SK-N-MC (cell line): ENCODE data around the gene VAMP8.
"Not testable (repeated sequence)": the region's sequence is repeated elsewhere in the genome, so short reads cannot be mapped to it uniquely, and the experiment has no call there.

ENCODE experiments used
- DNase-seq: peaks from one replicate; pipeline ENCODE4 v3.0.0-alpha.2; 2011; ENCODE audit warnings: low read depth, low spot score
- H3K27ac ChIP-seq: fragments of 200-600 bp; sonication (generic); 2 replicates; pipeline ENCODE4 v1.5.1; 2016; ENCODE audit warnings: mixed run types
- H3K36me3 ChIP-seq: fragments of 200-600 bp; sonication (generic); 2 replicates; pipeline ENCODE4 v1.6.1; 2017; ENCODE audit warnings: antibody characterized with exemption, low read length, mixed read lengths; ENCODE audit not compliant: insufficient read depth
- H3K4me3 ChIP-seq: fragments of 200-600 bp; sonication (generic); 2 replicates; pipeline ENCODE4 v1.5.1; 2016
- H3K9ac ChIP-seq: fragments of 200-600 bp; sonication (generic); 2 replicates; pipeline ENCODE4 v1.8.0; 2017; ENCODE audit warnings: mixed run types, mixed read lengths; ENCODE audit not compliant: insufficient read length
- H3K9me3 ChIP-seq: fragments of 200-600 bp; sonication (generic); 2 replicates; pipeline ENCODE4 v1.6.1; 2017; ENCODE audit warnings: low read depth, mild to moderate bottlenecking, antibody characterized with exemption, low read length, moderate library complexity, mixed read lengths
- EZH2 ChIP-seq: fragments of 200-600 bp; sonication (generic); IDR thresholded peaks from one replicate; pipeline ENCODE4 v1.6.1; 2017; ENCODE audit warnings: antibody characterized with exemption
- FOXP2 ChIP-seq: optimal IDR thresholded peaks from 2 replicates; pipeline ENCODE3; 2011; ENCODE audit warnings: mild to moderate bottlenecking, moderate library complexity; ENCODE audit not compliant: insufficient read depth; ENCODE audit errors: extremely low read length, control extremely low read depth
- POLR2AphosphoS5 ChIP-seq: IDR thresholded peaks from 2 replicates; pipeline ENCODE4 v1.6.1; 2012; ENCODE audit warnings: mild to moderate bottlenecking, low read depth, low read length, borderline replicate concordance

The VAMP8 gene

DNA sequence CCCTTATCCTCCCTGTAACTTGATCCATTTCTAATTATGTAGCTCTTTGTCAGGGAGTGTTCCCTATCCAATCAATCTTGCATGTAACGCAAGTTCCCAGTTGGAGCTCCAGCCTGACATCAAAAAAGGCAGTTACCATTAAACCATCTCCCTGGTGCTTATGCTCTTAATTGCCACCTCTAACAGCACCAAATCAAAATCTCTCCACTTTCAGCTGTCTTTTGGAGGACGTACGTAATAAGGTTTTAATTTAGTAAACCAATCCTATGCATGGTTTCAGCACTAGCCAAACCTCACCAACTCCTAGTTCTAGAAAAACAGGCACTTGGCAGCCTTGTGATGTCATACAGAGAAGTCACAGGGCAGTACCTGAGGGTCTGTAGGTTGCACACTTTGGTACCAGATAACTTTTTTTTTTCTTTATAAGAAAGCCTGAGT, 33.1 kb upstream of the VAMP8 start:
- not testable (repeated sequence) for H3K4me3 ChIP-seq, H3K9ac ChIP-seq, H3K9me3 ChIP-seq, DNase-seq
- Histone ChIP-seq H3K27ac (peak overlapping the region; percentile 51; the same call in 1 of the 2 replicates), H3K36me3 (peaks cover 80% of the 10 kb centered on the region)
- TF ChIP-seq POLR2AphosphoS5: 0 out of 2 replicates have a peak, but pooled peaks have one; percentile 24

DNA sequence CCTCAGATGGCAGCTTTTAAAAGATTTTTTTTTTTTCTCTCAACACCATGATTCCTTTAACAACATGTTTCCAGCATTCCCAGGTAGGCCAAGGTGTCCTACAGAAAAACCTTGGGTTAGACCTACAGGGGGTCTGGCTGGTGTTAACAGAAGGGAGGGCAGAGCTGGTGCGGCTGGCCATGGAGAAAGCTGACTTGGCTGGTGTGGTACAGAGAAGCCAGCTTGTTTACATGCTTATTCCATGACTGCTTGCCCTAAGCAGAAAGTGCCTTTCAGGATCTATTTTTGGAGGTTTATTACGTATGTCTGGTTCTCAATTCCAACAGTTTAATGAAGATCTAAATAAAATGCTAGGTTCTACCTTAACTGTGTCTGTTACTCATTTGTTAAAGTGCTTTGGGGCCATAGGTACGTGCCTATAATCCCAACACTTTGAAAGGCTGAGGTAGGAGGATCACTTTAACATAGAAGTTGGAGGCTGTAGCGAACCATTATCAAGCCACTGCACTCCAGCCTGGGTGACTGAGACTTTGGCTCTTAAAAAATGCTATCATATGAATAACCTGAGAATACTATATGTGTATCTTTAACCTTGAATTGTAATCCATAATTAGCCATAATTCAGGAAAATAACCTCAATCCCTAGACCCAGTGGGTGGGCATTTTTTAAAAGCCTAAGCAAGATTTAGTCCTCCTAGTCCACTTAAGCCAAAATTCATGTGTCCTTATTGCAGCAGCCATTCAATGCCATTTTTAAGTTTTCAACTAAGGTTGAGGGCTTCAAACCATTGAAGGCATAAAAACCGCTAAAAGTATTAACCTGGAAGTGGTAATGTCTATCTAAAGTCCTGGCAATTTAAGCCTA, 32.2 kb upstream of the VAMP8 start:
- peaks cover 79% of the 10 kb centered on the region for H3K36me3 ChIP-seq
- not testable (repeated sequence) for H3K9ac ChIP-seq, DNase-seq, H3K4me3 ChIP-seq, H3K9me3 ChIP-seq
- peak overlapping the region; percentile 10 for H3K27ac ChIP-seq

DNA sequence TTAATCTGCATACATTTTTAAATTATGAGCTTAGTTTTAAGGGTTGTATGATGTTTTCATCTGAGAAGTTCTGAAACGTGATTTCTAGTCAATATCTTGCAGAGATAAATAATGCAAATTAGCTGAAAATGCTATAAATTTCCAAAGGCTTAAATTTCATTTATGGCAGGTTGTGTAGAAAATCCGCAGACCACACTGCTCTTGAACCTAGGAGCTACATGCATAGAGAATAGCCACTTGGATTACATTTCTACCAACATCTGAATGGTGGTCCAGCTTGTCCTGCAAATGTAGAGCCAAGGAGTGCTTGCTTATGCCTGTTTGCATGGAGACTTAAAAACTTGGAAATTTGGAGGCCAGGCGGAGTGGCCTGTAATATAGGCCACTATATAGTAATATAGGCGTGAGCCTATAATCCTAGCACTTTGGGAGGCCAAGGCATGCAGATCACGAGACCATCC, 31.6 kb upstream of the VAMP8 start:
- peak overlapping the region; percentile 10; the same call in 1 of the 2 replicates for H3K27ac ChIP-seq
- no peaks in the 10 kb centered on the region for H3K9me3 ChIP-seq
- no peak overlapping the region for H3K9ac ChIP-seq
- no peak for DNase-seq
- TF ChIP-seq EZH2 (no peak), POLR2AphosphoS5 (no peak), FOXP2 (no peak)
- H3K4me3 ChIP-seq: no peak overlapping the region
- H3K36me3 ChIP-seq: peaks cover 79% of the 10 kb centered on the region

DNA sequence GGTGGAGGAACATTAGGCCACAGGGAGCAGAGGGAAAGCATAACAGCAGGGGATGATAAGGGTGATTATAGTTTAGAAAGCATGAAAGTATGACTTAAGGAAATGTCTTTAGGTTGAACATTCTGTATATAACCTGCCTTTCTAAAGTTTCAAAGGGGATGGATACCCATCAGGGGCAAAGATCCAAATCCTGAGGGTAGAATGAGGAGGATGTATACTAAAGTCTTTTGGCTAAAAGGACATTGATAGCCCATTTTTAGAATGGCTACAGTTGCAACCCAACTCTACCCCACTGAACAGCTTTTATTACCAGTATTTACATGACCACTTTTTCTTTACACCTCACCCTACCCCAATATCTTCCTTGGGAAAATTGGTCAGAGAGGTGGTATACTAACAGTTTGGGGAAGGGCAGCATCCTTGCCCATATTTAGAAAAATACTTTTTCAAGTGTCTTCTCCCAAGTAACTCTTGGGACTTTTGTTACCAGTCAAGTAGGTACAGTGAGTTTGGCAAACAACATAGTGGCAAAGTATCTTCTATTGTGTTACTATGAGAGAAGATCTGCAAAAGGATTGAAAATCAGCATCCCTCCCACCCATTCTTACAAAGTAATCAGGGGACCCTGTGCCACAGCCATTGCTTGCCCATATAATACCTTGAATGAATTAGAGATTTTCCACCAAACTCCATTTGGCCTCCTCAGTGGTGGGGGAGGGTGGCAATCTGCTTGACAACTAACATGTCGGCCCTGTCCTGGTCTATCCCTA, 30.1 kb upstream of the VAMP8 start:
- DNase-seq: no peak
- no peak overlapping the region for H3K9ac ChIP-seq
- peak overlapping the region; percentile 78 for H3K27ac ChIP-seq
- H3K9me3 ChIP-seq: no peaks in the 10 kb centered on the region
- H3K36me3 ChIP-seq: peaks cover 77% of the 10 kb centered on the region
- no peak overlapping the region for H3K4me3 ChIP-seq
- TF ChIP-seq EZH2: no peak
- TF ChIP-seq POLR2AphosphoS5: no peak; the same call in none of the 2 replicates
- TF ChIP-seq FOXP2: no peak

DNA sequence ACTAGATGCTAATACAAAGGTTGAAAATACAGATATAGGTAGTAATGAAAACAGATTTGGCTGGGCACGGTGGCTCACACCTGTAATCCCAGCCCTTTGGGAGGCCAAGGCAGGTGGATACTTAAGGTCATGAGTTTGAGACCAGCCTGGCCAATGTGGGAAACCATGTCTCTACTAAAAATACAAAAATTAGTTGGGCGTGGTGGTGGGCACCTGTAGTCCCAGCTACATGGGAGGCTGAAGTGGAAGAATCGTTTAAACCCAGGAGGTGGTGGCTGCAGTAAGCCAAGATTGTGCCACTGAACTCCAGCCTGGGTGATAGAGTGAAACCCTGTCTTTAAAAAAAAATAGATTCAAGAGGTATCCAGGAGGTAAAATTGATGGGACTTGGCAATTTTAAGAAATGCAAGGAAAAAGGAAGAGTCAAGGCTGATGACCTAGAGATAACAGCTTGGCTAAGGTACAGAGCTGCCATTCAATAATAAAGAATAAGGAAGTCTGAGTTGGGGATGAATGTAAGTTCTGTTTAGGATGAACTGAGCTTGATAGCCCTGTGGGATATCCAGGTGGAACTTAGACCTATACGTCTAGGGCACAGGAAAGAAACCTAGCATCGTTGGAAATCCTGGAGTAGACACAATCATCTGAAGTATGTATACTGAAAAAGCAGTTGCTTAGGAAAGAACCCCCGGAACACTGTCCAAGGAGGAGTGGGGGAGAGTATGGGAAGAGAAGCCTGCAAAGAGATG, 29.4 kb upstream of the VAMP8 start:
- Histone ChIP-seq H3K9ac (no peak overlapping the region), H3K9me3 (no peaks in the 10 kb centered on the region), H3K36me3 (peaks cover 73% of the 10 kb centered on the region), H3K27ac (peak overlapping the region; percentile 78), H3K4me3 (no peak overlapping the region)
- no peak for DNase-seq
- TF ChIP-seq POLR2AphosphoS5 (peak; percentile 61), EZH2 (no peak)

DNA sequence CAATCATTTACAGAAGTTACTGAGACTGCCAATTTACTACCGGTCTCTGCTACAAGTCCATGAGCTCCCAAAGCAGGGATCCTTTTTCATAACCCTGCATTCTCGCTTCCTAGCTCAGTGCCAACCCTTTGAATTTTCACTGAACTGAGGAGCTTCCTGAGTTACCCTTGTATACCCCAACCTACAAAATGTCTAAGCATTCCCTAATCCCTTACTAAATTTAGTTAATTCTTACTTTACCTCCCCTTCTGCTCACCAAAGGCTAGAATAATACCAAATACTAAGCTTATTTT, 28.8 kb upstream of the VAMP8 start:
- no peak for DNase-seq
- no peaks in the 10 kb centered on the region for H3K9me3 ChIP-seq
- H3K4me3 ChIP-seq: no peak overlapping the region
- H3K36me3 ChIP-seq: peaks cover 70% of the 10 kb centered on the region
- peak; percentile 7; the same call in 1 of the 2 replicates for TF ChIP-seq POLR2AphosphoS5
- no peak for TF ChIP-seq FOXP2
- H3K27ac ChIP-seq: peak overlapping the region; percentile 78
- H3K9ac ChIP-seq: no peak overlapping the region

DNA sequence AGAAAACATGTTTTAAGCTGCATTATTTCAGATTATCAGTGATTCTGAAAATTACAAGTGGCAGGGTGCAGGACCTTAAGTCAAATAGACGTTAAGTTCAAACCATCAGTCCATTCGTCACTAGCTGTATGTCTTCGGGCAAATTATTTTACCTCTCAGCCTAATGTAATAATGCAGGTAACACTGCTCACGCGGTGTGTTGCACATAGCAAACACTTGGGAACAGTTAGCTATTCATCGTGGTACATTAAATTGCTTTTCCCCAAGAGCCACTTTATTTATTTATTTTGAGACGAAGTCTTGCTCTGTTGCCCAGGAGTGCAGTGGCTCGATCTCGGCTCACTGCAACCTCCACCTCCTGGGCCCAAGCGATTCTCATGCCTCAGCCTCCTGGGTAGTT, 28.3 kb upstream of the VAMP8 start:
- Histone ChIP-seq H3K9me3 (no peaks in the 10 kb centered on the region), H3K36me3 (peaks cover 68% of the 10 kb centered on the region), H3K4me3 (no peak overlapping the region), H3K9ac (no peak overlapping the region), H3K27ac (peak overlapping the region; percentile 78)
- no peak for DNase-seq
- TF ChIP-seq POLR2AphosphoS5: no peak
- no peak for TF ChIP-seq FOXP2
- no peak for TF ChIP-seq EZH2

DNA sequence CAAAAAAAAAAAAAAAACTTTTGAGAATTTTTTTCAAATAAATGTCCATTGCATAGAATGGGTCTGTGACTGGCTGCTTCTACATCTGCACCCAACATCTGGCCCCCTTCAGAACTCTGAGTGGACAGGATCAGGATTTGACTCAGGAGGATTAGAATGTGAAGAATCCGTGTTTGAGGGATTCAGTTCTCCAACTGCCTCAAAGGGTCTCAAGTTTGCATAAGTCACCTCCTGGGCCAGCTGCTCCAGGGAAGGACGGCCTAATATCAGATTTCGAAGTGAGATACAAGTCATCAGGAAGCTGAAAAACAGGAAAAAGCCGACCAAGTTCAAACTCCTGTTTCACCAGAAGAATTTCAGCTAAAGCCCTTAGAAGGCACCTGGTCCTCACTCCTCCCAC, 27.6 kb upstream of the VAMP8 start:
- peaks cover 66% of the 10 kb centered on the region for H3K36me3 ChIP-seq
- no peak overlapping the region for H3K4me3 ChIP-seq
- DNase-seq: no peak
- H3K9ac ChIP-seq: no peak overlapping the region
- no peak for TF ChIP-seq EZH2
- TF ChIP-seq FOXP2: no peak
- TF ChIP-seq POLR2AphosphoS5: no peak
- peak overlapping the region; percentile 51 for H3K27ac ChIP-seq
- no peaks in the 10 kb centered on the region for H3K9me3 ChIP-seq
